ENCODE data around the gene CFAP119. TPM values are rescaled to one million over a fixed set of nuclear protein-coding genes. Genes with fewer than 3 reads are reported as not detected.

CFAP119 gene
- total RNA-seq, 4 donors from 2014 or later, result 9.6 to 24.7 (median 15.5) TPM

DNA sequence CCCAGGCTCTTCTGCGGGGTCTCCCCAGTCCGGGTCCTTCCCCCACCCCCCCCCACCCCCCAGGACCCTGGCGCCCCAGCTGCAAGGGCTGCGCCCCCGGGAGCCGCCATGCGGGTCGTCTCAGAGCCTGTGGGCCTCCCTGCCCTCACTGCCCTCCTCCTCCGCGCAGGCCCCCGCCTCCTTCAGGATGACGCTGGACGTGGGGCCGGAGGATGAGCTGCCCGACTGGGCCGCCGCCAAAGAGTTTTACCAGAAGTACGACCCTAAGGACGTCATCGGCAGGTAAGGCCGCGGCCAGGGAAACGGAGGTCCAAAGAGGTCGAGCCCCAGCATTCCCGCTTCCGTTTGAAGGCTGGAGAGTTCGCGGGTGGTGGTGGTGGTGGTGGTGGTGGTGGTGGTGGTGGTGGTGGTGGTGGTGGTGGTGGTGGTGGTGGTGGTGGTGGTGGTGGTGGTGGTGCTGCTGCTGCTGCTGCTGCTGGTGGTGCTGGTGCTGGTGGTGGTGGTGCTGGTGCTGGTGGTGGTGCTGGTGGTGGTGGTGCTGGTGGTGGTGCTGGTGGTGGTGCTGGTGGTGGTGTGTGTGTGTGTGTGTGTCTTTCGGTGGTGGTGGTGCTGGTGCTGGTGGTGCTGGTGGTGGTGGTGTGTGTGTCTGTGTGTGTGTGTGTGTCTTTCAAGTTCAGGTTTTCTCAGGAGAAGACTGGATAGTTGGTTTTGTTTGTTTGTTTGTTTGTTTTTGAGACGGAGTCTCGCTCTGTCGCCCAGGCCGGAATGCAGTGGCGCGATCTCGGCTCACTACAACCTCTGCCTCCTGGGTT, 13.0 kb downstream of the CFAP119 start:
- Histone ChIP-seq H3K36me3 (peaks cover 19 to 20% of the 10 kb centered on the region in 2 donors), H3K4me1 (peaks cover 3 to 4% of the 10 kb centered on the region in 2 donors), H3K9me3 (no peaks in the 10 kb centered on the region), H3K27ac (peak overlapping the region in 2 of 3 donors; percentile 9 to 65), H3K27me3 (no peaks in the 10 kb centered on the region), H3K4me3 (replicated peaks in 1 of 3) (peak overlapping the region; percentile 19 to 93 (median 58))
- TF ChIP-seq, protein P1, sequence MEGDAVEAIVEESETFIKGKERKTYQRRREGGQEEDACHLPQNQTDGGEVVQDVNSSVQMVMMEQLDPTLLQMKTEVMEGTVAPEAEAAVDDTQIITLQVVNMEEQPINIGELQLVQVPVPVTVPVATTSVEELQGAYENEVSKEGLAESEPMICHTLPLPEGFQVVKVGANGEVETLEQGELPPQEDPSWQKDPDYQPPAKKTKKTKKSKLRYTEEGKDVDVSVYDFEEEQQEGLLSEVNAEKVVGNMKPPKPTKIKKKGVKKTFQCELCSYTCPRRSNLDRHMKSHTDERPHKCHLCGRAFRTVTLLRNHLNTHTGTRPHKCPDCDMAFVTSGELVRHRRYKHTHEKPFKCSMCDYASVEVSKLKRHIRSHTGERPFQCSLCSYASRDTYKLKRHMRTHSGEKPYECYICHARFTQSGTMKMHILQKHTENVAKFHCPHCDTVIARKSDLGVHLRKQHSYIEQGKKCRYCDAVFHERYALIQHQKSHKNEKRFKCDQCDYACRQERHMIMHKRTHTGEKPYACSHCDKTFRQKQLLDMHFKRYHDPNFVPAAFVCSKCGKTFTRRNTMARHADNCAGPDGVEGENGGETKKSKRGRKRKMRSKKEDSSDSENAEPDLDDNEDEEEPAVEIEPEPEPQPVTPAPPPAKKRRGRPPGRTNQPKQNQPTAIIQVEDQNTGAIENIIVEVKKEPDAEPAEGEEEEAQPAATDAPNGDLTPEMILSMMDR (IDR thresholded peaks at IDR 0.05), result no peak
- no peak for TF ChIP-seq POLR2A (IDR thresholded peaks at IDR 0.05)
- WGBS, 2 donors, result 36 to 43% methylated on average over 12 of the region's 36 CpGs
- peak; percentile 39 to 45 for DNase-seq
- intact Hi-C loops (cut with DNase I), result no loop called here

DNA sequence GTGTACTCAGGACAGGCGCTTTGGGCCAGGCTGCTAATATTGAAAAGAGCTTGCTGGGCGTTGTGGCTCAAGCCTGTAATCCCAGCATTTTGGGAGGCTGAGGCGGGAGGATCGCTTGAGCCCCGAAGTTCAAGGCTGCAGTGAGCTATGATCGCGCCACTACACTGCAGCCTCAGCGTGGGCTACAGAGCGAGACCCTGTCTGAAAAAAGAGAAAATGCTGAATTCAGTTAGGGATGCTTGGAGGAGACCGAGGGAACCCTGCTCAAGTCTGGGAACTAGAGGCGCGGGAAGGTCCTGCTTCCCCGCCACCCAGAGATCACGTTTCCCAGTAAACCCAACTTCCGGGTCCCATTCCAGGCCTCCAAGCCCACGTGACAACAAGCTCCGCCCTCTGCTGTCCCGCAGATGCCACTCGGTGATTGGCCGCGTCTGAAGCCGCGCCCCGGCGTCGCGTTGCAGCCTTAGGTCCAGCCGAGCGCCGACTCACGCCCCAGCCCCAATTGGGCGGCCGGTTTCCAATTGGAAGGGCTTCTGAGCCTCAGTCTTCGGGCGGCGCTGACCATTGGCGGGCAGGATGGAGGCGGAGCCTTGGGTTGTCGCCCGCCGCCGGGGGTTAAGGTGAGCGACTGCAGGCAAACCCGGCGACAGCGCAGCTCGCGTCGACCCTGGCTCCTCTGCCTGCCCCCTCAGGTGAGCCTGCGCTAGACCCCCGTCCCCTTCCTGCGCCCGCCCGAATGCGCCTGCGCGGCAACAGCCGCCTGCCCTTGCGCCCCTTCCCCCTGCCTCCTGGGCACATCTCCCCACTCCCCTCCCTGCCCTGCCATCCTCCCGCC, 13.8 kb downstream of the CFAP119 start, which contains the start of gene PHKG2:
Gene PHKG2, plus strand, starts transcription at position 627 of the 835 bp plus-strand sequence. CDS start 396 bp downstream, outside the sequence.
- H3K27me3 ChIP-seq, result no peaks in the 10 kb centered on the region
- H3K36me3 ChIP-seq, result peaks cover 12 to 15% of the 10 kb centered on the region in 2 donors
- H3K4me1 ChIP-seq, result peaks cover 3 to 4% of the 10 kb centered on the region in 2 donors
- H3K9me3 ChIP-seq, result no peaks in the 10 kb centered on the region
- peak within 1 kb of the TSS; percentile 9 to 65 (median 51) for H3K27ac ChIP-seq
- WGBS, 2 donors, result 5 to 7% methylated on average over 27 to 43 of the region's 60 CpGs
- peak within 1 kb of the TSS; percentile 33 to 93 (median 58) for H3K4me3 ChIP-seq (replicated peaks in 1 of 3)
- peak in 1 of 2 donors; percentile 76 for TF ChIP-seq POLR2A (IDR thresholded peaks at IDR 0.05)
- TF ChIP-seq, protein P1 (IDR thresholded peaks at IDR 0.05), result no peak
- intact Hi-C loops (cut with DNase I), result no loop called here
- DNase-seq, result peak; percentile 100

DNA sequence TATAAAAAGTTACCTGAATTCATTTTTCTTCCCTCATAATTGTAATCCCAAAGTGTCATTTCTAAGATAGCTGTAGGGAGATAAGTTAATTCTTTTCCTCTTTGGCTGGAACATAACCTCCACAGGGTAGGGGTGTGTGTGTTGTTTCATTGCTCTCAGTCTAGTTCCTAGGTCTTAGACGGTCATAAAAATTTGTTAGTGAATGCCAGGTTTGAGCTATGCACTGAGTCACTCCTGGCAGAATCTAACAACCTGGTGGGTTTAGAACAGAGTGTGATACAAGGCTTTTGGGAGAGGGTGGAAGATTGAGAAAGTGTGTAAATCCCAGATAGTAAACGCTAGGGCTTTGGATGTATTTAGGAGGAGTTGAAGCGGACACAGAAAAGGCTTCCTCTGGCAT, 14.5 kb downstream of the CFAP119 start:
- 55 to 59% methylated on average over 3 of the region's 3 CpGs for WGBS, 2 donors
- Histone ChIP-seq H3K9me3 (no peaks in the 10 kb centered on the region), H3K27me3 (no peaks in the 10 kb centered on the region), H3K36me3 (peaks cover 10 to 15% of the 10 kb centered on the region in 2 donors), H3K4me1 (peaks cover 3 to 6% of the 10 kb centered on the region in 2 donors), H3K27ac (peak overlapping the region in 1 of 3 donors; percentile 47), H3K4me3 (replicated peaks in 1 of 3) (no peak overlapping the region)
- TF ChIP-seq, protein P1 (IDR thresholded peaks at IDR 0.05), result no peak
- TF ChIP-seq POLR2A (IDR thresholded peaks at IDR 0.05), result no peak
- intact Hi-C loops (cut with DNase I), result no loop called here
- no peak for DNase-seq

DNA sequence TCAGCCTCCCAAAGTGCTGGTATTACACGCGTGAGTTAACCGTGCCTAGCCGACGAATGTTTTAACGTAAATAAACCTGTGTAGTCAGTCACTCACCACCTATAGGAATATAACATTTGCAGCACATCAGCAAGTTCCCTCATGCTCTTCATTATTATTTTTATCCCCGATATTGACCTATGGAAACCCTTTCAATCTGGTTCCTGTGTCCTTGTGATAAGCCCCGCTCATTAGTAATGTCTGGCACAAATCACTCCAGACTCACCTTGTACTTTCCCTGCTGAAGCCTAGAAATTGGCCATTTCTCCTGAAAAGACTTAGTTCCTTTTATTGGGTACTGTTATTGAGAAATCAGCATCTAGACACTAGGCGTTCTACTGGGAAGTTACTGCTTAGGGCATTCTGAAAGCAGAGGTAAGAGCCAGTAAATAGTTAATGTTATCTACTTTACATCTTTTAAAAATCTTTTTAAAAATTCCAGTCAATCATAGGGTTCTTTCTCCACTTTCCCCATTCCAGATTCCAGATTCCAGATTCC, 15.2 kb downstream of the CFAP119 start:
- intact Hi-C loops (cut with DNase I), result no loop called here
- H3K36me3 ChIP-seq, result peaks cover 10 to 15% of the 10 kb centered on the region in 2 donors
- H3K4me3 ChIP-seq (replicated peaks in 1 of 3), result no peak overlapping the region
- no peak for DNase-seq
- H3K9me3 ChIP-seq, result no peaks in the 10 kb centered on the region
- TF ChIP-seq, protein P1 (IDR thresholded peaks at IDR 0.05), result no peak
- TF ChIP-seq POLR2A (IDR thresholded peaks at IDR 0.05), result no peak
- no peak overlapping the region for H3K27ac ChIP-seq
- H3K27me3 ChIP-seq, result no peaks in the 10 kb centered on the region
- H3K4me1 ChIP-seq, result peaks cover 8 to 13% of the 10 kb centered on the region in 2 donors
- WGBS, 2 donors, result 92 to 95% methylated on average over 9 of the region's 9 CpGs

All from thyroid gland (tissue), 4 donors.